Activated CD8-positive, alpha-beta memory T cell treated with anti-CD3 and anti-CD28 coated beads for 36 hours (primary cell): ENCODE data around the gene VPS45. TPM values are rescaled to one million over a fixed set of nuclear protein-coding genes. Genes with fewer than 3 reads are reported as not detected.

Experiments
- CTCF ChIA-PET: fragments of 350-600 bp; sonication (Branson Sonifier 250); formaldehyde crosslinking; loops from one replicate; lab custom pipeline; 2021; ENCODE audit warnings: antibody characterized with exemption; lab: Charles Lee
- POLR2A ChIA-PET: fragments of 350-600 bp; sonication (Branson Sonifier 250); formaldehyde crosslinking; loops from one replicate; lab custom pipeline; 2021; ENCODE audit warnings: antibody characterized with exemption; lab: Charles Lee
- total RNA-seq, 2 experiments: library from RNA; stranded (reverse); gene quantifications; one replicate each; pipeline ENCODE4 v1.2.3, GENCODE V29; 2021

VPS45 gene
- total RNA-seq, 2 experiments from 2014 or later = 25.7 to 27.0 TPM

DNA sequence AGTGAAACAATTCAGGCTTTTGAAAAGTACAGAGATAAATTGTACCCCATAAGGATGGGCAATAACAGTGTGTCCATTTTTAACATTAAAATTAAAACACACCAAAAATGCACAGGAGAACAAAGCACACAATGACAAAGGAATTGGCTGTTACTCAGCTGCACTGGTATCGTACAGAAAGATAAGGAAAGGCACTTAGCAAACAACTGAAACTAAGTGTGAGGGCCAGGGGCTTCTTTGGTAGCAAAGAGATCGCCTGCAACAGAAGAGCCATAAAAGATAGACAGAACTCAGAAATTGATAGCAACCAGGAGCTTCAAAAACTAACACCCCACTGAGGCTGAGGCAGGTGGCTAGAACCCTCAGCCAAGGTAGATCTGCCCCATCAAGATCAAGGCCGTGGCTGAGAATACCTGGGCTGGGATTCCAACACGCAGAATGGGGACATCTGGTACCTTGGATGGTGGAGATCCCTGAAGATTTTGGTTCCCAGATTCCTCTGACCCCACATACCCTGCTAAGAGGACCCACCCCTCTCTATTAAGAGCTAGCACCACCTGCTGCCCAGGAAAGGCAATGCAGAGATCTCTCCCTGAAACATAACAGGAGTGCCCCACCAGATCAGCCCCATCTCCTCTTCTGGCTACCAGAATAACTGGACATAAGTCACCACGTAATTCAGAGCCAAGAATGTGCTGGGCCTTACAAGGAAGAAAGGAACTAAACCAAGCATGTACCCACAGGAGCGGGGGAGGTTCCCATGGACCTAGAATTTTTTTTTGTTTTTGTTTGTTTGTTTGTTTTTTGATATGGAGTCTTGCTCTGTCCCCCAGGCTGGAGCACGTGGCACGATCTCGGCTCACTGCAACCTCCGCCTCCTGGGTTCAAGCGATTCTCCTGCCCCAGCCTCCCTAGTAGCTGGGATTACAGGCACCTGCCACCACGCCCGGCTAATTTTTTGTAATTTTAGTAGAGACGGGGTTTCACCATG is 98.3 kb downstream of the VPS45 start:
- ChIA-PET POLR2A (no interaction called here), CTCF (interaction anchor here (0.6 to 1.6 kb wide), 10 partner anchors 12 to 127 kb away, joined by 3 to 9 read pairs (median 4); partner anchors contain the start of gene PLEKHO1)

DNA sequence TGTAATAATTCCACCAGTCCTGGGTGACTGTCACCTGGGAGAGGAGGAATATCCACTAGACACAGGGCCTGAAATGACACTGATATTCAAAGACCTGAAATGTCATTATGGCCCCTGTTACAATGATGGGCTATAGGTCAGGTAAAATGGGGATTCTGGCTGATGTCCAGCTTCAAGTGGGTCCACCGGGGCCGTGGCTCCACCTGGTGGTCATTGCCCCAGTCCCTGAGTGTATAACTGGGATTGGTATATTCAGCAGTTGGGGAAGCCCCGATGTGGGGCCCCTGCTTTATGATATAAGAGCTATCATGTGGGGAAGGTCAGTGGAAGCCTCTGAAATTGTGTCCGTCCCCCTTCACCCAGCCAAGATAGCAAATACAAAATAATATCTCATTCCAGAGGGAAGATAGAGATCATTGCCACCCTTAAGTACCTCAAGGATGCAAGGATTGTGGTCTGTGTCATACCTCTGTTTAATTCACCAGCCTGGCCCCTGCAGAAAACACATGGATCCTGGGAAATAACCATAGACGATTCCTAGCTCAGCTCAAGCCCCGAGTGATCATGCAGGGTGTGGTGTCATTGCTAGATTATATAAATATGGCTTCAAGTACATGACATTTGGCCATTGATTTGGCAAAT is 101.5 kb downstream of the VPS45 start:
- CTCF ChIA-PET = interaction anchor here (0.7 to 1.7 kb wide), 11 partner anchors 9 to 254 kb away, joined by 3 to 6 read pairs (median 3); no protein-coding TSS in a partner anchor
- POLR2A ChIA-PET = no interaction called here

DNA sequence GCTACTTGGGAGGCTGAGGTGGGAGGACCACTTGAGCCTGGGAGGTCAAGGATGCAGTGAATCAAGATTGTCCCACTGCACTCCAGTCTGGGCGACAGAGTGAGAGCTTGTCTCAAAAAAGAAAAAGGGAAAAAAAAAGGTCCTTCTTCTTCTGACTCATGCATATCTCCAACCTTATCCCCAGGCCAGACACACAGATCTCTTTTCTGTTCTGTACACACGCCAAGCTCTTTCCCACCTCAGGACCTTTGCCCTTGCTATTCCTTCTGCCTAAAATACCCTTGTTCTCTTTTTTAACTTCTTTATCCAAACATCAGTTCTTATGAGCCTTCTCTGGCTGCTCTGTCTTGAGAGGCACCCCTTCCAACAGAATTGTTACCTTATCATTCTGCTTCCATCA is 104.2 kb downstream of the VPS45 start:
- ChIA-PET CTCF (interaction anchor here (0.6 kb wide), 2 partner anchors 239 to 900 kb away, joined by 3 read pairs; no protein-coding TSS in a partner anchor), POLR2A (interaction anchor here (0.6 kb wide), 1 partner anchor 20 kb away, joined by 4 read pairs; no protein-coding TSS in a partner anchor)

DNA sequence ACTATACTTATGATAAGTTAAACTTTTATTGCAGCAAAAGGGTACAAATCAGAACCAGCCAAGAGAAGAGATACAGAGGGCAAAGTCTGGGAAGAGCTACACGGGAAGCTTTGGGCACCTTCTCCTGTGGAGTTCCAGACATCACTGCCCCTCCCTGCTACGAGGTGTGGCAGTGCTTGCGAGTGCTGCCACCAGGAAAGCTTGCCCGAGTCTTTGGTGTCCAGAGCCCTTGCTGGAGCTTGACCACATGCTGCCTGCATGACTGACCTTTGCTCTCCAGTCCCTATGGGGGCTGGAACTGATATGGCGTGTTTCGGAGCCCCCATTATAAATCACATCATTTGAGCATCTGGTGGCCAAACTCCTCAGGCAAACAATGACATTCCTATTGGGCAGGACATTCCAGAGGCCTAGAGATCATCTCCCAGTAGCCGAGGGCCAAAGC is 105.6 kb downstream of the VPS45 start:
- ChIA-PET CTCF (no interaction called here), POLR2A (no interaction called here)

- CTCF ChIA-PET = interaction anchor here (0.7 kb wide), 1 partner anchor 104 kb away, joined by 3 read pairs; no protein-coding TSS in a partner anchor
- POLR2A ChIA-PET = no interaction called here
Observed at GRCh38 chr1:150176593-150176992, 109.0 kb downstream of the VPS45 start.

- CTCF ChIA-PET = interaction anchor here (0.8 kb wide), 1 partner anchor 10 kb away, joined by 3 read pairs; no protein-coding TSS in a partner anchor
- POLR2A ChIA-PET = no interaction called here
Observed at GRCh38 chr1:150178548-150178947, 111.0 kb downstream of the VPS45 start.

DNA sequence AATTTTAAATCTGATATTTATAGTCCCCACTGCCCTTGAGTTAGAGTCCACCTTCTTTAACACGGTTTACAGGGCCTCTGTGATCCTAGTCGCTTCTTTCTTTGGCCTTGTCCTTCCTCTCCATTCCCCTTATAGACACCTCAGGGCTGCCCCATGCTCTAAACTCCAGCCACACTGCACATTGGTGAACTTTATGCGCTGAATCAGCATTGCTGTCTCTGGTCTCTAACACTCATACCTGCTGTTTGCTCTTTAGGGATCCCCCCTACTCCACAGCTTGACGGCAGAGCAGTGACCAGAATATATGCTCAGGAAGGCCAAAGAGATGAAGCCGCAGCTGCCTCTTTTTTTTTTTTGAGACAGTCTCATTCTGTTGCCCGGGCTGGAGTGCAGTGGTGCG is 112.3 kb downstream of the VPS45 start:
- CTCF ChIA-PET = no interaction called here

DNA sequence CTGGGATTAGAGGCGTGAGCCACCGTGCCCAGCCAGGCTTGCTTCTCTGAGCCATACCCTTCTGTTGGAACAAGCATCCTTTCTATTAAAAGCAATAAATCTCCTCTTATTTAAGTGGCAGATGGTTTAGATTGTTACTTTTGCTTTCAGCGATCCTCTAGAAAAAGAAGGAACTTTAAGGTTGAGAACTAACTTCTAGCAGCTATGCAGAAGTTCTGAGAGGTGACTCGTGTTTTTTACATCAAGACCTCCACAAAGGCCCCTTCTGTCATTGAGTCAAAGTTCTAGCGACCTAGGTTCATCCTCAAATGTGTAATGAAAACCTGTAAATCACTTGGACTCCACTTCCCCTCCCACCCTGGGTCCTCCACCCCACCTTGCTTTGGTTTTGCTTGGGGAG is 112.9 kb downstream of the VPS45 start:
- CTCF ChIA-PET = no interaction called here
- POLR2A ChIA-PET = interaction anchor here (0.7 kb wide), 1 partner anchor 19 kb away, joined by 4 read pairs; no protein-coding TSS in a partner anchor

More for the DNA sequence above, 112.3 kb downstream of the VPS45 start:
- POLR2A ChIA-PET = interaction anchor here (0.5 to 0.7 kb wide), 2 partner anchors 18 to 54 kb away, joined by 4 to 5 read pairs; no protein-coding TSS in a partner anchor

DNA sequence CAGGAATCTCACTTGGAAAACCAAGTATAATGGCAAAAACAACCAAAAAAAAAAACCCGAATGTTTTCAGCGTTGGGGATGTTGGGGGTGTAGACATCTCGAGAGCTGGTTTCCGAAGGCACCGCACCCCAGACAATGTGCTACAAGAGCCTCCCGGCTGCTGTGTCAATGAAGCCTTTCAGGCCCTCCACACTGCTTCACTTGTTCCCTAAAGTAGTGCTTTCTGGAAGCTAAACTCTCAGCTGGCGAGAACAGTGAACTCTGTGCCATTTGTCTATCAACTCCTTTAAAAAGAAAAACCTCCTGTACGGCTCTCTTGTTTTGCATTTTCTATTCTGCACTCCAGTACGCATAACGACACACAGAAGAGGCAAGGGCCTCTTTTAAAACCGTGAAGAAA is 114.7 kb downstream of the VPS45 start:
- CTCF ChIA-PET = interaction anchor here (0.6 kb wide), 1 partner anchor 10 kb away, joined by 3 read pairs; no protein-coding TSS in a partner anchor

GRCh38 chr1:150183061-150183460 is 115.5 kb downstream of the VPS45 start:
- POLR2A ChIA-PET = interaction anchor here (0.7 kb wide), 1 partner anchor 299 kb away, joined by 4 read pairs; no protein-coding TSS in a partner anchor
- CTCF ChIA-PET = interaction anchor here (0.7 kb wide), 1 partner anchor 167 kb away, joined by 3 read pairs; no protein-coding TSS in a partner anchor

More for the DNA sequence above, 114.7 kb downstream of the VPS45 start:
- POLR2A ChIA-PET = no interaction called here

- CTCF ChIA-PET = interaction anchor here (0.6 kb wide), 1 partner anchor 90 kb away, joined by 3 read pairs; no protein-coding TSS in a partner anchor
Observed at GRCh38 chr1:150185481-150185880, 117.9 kb downstream of the VPS45 start.

DNA sequence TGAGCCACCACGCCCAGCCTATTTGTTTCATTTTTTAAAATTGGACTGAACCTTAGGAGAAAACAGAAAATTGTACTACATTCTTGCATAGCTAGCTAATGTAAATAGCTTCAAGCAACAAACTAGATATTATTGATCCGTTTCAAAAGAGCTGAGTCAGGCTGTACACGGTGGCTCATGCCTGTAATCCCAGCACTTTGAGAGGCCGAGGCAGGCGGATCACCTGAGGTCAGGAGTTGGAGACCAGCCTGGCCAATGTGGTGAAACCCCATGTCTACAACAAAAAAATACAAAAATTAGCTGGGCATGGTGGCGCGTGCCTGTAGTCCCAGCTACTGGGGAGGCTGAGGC is 118.8 kb downstream of the VPS45 start:
- ChIA-PET POLR2A (interaction anchor here (0.6 to 1.7 kb wide), 2 partner anchors 9 to 299 kb away, joined by 4 to 7 read pairs; a partner anchor contains a TSS), CTCF (interaction anchor here (0.6 to 2.0 kb wide), 8 partner anchors 18 to 298 kb away, joined by 3 to 7 read pairs (median 4); a partner anchor contains a TSS)

More at GRCh38 chr1:150185481-150185880, 117.9 kb downstream of the VPS45 start:
- POLR2A ChIA-PET = no interaction called here

GRCh38 chr1:150186789-150187559 is 119.4 kb downstream of the VPS45 start:
- POLR2A ChIA-PET = interaction anchor here (0.6 to 1.7 kb wide), 5 partner anchors 10 to 299 kb away, joined by 3 to 7 read pairs (median 4); partner anchors contain the start of gene VPS45
- CTCF ChIA-PET = interaction anchor here (0.6 to 2.0 kb wide), 28 partner anchors 10 to 790 kb away, joined by 3 to 10 read pairs (median 3); partner anchors contain the start of genes PLEKHO1 and VPS45

- POLR2A ChIA-PET = interaction anchor here (0.7 to 1.7 kb wide), 3 partner anchors 120 to 300 kb away, joined by 3 to 7 read pairs (median 4); partner anchors contain the start of gene VPS45
- CTCF ChIA-PET = interaction anchor here (0.7 to 2.0 kb wide), 19 partner anchors 10 to 299 kb away, joined by 3 to 10 read pairs (median 3); partner anchors contain the start of genes PLEKHO1 and VPS45
Observed at GRCh38 chr1:150187560-150187931, 120.0 kb downstream of the VPS45 start.

DNA sequence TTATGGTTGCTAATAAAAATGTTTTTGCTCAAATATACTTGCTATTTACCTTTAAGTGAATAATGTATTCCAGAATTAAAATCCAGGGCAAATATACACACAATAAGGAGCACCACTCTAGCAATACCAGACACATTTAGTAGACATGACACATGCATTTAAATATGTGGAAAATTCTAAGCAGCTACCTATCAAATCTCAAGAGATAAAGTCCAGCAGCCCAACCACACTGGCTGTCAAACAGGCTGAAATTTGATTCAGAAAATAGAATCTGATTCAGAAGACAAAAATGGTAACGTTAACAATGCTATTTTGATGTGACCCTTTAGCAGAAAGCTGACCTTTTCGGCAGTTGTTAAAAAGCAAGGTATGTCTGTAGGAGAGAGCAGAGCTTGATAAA is 124.4 kb downstream of the VPS45 start:
- CTCF ChIA-PET = interaction anchor here (0.7 kb wide), 1 partner anchor 10 kb away, joined by 3 read pairs; no protein-coding TSS in a partner anchor
- POLR2A ChIA-PET = no interaction called here

- ChIA-PET POLR2A (no interaction called here), CTCF (interaction anchor here (0.7 kb wide), 1 partner anchor 31 kb away, joined by 3 read pairs; no protein-coding TSS in a partner anchor)
Observed at GRCh38 chr1:150194381-150195031, 126.9 kb downstream of the VPS45 start.
